Measurements from ENCODE around the gene GTPBP10.

GTPBP10 gene

DNA sequence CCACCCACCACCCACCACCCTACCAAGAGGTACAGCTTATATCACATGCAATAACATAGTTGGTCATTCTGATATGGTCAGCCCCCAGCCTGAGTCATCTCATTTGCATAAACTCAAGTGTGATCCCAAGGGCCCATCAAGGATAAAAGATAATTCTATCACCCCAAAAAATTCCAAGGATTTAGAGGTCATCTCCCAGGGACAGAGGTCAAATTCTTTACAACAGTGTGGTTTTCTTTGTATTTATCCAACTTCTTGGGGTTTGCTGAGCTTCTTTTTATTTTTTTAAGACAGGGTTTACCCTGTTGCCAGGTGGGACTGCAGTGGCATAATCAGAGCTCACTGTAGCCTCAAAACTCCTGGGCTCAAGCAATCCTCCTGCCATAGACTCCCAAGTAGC is 9.4 kb upstream of the GTPBP10 start:
- TF ChIP-seq GATA3 (IDR thresholded peaks at IDR 0.05; ENCODE audit: low read depth, low read length) (no peak), GATA2 (IDR thresholded peaks at IDR 0.05; ENCODE audit: low read depth, low read length) (no peak)

DNA sequence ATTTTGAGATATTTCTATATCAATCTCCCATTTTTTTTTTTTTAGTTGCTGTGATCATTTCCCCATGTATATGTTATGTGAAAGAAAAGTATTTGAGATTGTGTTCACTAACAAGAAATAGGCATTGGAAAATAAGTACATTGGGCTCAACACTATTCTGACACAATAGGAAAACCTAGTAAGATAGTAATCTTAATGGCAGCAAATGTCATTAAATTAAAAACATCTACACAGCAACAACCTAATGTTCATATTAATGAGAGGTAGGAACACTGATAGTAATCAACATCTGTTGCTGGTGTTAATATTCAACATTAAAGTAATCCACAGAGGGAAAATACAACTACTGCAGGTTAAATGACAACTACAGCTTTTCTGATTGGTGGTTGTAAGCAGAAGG is 1.5 kb upstream of the GTPBP10 start:
- no peak for TF ChIP-seq GATA2 (IDR thresholded peaks at IDR 0.05; ENCODE audit: low read depth, low read length)
- peak; percentile 73 for TF ChIP-seq GATA3 (IDR thresholded peaks at IDR 0.05; ENCODE audit: low read depth, low read length)

DNA sequence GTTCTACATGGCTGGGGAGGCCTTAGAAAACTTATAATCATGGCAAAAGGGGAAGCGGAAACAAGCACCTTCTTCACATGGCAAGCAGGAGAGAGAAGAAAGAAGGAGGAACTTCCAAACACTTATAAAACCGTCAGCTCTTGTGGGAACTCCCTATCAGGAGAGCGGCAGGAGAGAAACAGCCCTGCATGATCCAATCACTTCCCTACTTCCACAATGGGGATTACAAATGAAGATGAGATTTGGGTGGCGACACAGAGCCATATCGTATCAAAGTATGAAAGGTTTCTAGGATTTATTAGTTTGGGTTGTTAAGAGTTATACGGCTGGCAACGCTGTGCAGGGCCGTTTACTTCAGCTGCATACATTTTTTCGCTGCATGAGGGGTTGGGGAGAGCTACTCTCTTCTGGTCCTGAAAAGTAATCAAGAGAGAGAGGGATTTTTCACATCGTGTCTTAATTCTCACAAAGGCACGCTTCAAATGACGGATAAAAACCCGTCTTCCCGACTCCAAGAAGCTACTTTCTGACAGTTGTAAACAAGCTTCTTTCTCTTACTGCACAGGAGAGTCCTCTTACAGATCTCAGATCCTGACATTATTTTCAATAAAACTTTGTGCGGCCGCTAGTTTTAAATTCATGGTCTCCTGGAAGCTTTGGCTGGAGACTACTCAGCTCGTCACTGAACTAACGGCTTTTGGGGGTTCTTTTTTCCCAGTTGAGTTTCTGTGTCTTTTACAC is 751 bp upstream of the GTPBP10 start:
- no peak for TF ChIP-seq GATA2 (IDR thresholded peaks at IDR 0.05; ENCODE audit: low read depth, low read length)
- no peak for TF ChIP-seq GATA3 (IDR thresholded peaks at IDR 0.05; ENCODE audit: low read depth, low read length)

DNA sequence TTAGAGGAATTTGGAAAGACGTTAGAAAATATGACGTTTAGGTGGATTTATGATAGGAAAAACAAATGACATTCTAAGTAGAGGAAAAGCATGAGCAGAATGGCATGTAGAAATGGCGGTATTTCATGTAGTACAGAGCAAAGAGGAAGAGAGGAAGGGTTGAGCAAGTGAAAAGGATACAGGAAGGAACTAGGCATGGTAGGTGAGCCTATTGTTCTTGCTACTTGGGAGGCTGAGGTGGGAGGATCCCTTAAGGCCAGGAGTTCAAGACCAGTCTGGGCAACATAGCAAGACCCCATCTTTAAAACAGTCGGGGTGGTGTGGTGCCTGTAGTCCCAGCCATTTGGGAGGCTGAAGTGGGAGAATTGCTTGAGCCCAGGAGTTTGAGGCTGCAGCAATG is 1.2 kb downstream of the GTPBP10 start:
- TF ChIP-seq GATA2 (IDR thresholded peaks at IDR 0.05; ENCODE audit: low read depth, low read length) = no peak
- no peak for TF ChIP-seq GATA3 (IDR thresholded peaks at IDR 0.05; ENCODE audit: low read depth, low read length)

DNA sequence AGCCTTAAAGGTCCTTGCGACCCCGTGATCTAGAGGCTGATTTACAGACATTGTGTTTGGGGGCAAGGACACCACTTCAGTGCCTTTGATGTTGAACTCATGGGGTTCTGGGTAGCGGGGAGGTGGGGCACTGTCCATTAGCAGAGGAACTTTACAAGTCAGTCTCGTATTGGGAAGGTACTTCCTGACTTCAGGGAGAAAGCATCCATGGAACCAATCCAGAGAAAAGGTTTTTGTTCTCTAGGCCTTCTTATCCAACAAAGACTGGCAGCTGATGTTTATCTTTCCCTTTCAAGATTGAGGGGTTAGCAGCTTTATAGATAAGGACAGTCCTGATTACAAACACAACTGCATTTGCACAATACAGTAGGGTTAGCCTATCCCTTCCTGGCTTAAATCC is 2.8 kb downstream of the GTPBP10 start:
- no peak for TF ChIP-seq GATA2 (IDR thresholded peaks at IDR 0.05; ENCODE audit: low read depth, low read length)
- no peak for TF ChIP-seq GATA3 (IDR thresholded peaks at IDR 0.05; ENCODE audit: low read depth, low read length)

DNA sequence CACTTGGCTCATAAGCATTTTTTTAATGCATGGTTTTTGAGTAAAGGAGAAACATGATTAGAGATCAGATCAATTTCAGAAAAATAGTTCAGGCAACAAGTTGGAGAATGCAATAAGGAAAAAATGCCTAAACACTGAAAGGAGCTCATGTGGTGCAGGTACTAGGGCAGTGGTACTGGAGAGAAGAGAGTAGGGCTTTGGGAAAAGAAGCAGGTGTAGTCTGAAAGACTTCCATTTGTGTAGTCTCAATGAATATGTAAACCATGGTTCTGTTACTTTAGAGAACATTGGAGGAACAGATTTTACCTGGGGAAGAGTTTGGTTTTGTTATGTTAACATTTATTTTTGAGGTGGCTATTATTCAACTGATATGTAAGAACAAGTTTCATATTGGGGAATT is 5.5 kb downstream of the GTPBP10 start:
- no peak for TF ChIP-seq GATA3 (IDR thresholded peaks at IDR 0.05; ENCODE audit: low read depth, low read length)
- TF ChIP-seq GATA2 (IDR thresholded peaks at IDR 0.05; ENCODE audit: low read depth, low read length) = no peak

DNA sequence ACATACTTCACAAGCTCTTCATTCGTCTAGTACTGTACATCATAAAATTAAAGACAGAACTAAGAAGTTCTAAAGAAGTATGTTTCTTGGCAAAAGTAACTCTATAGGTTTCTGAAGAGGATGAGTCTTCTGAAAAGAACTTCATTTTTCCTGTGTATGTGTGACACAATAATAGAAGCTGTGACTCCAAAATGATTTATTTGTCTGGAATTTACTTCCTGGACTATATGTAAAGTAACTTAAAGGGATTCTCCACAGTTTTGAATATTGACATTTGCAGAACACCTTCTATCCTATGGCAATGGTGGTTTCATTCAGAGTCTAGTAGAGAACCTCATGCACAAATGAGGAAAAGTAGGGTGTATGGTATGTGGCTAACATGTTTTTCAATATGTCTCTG is 36.9 kb downstream of the GTPBP10 start:
- TF ChIP-seq GATA2 (IDR thresholded peaks at IDR 0.05; ENCODE audit: low read depth, low read length) = no peak
- TF ChIP-seq GATA3 (IDR thresholded peaks at IDR 0.05; ENCODE audit: low read depth, low read length) = no peak

DNA sequence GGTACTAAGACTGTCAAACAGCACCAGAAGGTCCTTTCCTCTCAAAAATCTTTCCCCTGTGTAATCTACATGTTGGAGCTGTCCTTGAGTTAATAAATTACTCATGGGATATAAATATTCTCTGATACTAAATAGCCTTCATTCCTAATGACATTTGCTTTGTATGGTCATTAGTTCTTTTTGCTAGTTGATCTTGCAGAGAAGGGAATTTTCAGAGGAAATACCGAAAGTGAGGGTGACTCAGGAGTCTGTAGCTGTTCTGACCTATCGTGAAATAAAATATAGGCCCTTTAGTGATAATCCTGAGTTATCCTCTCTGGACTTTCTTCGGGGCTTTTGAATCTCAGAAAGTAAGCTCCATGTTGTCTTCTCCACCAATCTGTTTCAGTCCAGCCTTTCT is 37.3 kb downstream of the GTPBP10 start:
- no peak for TF ChIP-seq GATA3 (IDR thresholded peaks at IDR 0.05; ENCODE audit: low read depth, low read length)
- no peak for TF ChIP-seq GATA2 (IDR thresholded peaks at IDR 0.05; ENCODE audit: low read depth, low read length)

DNA sequence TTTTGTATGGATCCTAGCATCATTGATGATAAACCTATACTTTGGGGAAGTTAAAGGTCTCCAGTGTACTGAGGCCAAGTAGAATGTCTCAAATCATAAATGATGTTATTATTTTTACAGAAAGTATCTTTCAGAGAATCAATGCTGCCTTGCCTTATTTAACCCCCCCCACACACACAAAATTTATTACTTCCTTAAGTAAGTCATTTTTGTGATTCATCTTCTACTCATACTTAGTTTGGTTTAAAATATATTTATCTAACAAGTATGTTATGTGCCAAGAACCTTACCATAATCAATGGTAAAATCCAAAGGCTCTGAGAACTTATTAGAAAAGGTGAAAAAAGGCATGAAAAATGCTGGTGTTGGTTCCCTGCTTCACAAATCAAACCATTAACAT is 37.9 kb downstream of the GTPBP10 start:
- no peak for TF ChIP-seq GATA2 (IDR thresholded peaks at IDR 0.05; ENCODE audit: low read depth, low read length)
- TF ChIP-seq GATA3 (IDR thresholded peaks at IDR 0.05; ENCODE audit: low read depth, low read length) = no peak

DNA sequence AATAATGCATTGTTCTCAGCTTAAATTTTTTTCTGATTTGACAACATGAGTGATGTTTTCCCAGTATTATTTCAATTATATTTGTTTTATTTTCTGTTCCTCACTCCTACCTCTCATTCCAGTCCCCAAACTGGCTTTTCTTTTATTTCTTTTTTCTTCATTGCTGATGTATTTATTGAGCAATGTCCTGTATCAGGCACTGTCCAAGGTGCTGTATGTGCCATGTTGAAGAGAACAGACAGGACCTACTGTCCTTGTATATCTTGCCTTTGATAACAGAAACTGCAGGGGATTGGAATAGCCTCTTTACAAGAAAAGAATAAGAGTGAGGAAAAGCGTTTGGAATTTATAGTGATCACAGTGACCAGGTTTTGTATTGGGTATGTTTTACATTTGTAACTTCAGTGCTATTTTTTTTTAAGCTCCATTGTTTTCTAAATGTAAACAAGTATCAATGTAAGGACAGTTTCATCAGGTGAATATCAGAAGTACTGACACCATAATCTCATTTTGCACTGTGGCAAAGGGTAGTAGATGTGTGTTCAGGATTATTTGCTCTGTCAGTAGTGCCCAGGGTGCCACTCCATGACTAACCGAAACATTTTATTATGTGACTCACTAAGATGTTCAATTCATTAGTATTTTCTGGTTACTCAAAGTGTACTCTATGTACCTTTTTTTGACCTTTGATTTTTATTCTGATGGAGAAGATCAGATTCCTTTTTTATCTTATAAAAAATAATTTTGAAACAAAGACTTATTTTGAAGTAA is 41.1 kb downstream of the GTPBP10 start:
- TF ChIP-seq GATA3 (IDR thresholded peaks at IDR 0.05; ENCODE audit: low read depth, low read length) = no peak
- TF ChIP-seq GATA2 (IDR thresholded peaks at IDR 0.05; ENCODE audit: low read depth, low read length) = no peak

DNA sequence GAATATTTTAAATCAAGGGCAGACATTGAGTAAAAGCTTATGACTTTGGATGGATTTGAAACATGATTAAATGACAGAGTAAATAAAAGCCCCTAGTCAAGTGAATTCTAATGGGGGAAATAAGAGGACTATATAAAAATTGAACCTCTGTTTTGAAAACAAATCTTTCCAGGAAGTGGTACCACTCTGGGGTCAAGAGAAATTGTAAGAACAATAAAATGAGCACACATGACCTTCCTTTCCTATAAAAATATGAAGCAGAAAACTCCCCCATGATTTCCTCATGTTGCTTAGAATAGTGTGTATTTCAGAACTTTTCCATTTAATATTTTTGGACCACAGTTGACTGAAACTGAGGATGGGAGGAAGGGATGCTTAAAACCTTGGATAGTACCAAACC is 44.4 kb downstream of the GTPBP10 start:
- TF ChIP-seq GATA2 (IDR thresholded peaks at IDR 0.05; ENCODE audit: low read depth, low read length) (no peak), GATA3 (IDR thresholded peaks at IDR 0.05; ENCODE audit: low read depth, low read length) (no peak)

DNA sequence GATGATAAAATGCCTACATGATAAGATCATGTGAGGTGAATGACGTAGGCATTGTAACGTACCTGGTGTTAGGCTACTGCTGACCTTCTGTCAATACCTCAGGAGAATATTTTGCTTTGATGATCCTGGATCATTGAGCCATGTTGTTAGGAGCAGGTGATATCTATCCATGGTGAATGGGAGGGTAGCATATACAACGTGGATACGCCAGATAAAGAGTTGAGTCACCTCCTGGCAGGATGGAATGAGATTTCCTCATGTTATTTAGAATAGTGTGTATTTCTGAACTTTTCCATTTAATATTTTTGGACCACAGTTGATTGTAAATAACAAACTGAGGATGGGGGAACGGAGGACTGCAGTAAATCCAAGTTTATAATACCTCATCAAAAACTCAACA is 45.0 kb downstream of the GTPBP10 start:
- TF ChIP-seq GATA3 (IDR thresholded peaks at IDR 0.05; ENCODE audit: low read depth, low read length) (no peak), GATA2 (IDR thresholded peaks at IDR 0.05; ENCODE audit: low read depth, low read length) (no peak)

DNA sequence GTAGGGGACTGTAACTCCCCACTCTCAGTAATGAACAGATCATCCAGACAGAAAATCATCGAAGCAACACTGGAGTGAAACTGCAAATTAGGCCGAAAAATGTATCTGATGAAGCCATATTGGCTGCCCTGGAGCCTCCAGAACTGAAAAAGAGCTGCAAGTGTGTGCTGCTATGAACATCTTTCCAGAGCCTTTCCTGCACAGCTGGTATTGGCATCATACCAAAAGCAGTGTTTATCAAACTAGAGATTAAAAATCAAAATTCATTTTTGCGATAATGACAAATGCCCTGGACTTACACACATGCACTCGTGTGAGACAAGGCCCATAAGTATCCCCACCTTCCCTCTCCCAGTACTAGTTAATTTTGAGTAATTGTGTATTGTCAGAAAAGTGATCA is 49.9 kb downstream of the GTPBP10 start:
- TF ChIP-seq GATA2 (IDR thresholded peaks at IDR 0.05; ENCODE audit: low read depth, low read length) (peak; percentile 85), GATA3 (IDR thresholded peaks at IDR 0.05; ENCODE audit: low read depth, low read length) (peak; percentile 44)

DNA sequence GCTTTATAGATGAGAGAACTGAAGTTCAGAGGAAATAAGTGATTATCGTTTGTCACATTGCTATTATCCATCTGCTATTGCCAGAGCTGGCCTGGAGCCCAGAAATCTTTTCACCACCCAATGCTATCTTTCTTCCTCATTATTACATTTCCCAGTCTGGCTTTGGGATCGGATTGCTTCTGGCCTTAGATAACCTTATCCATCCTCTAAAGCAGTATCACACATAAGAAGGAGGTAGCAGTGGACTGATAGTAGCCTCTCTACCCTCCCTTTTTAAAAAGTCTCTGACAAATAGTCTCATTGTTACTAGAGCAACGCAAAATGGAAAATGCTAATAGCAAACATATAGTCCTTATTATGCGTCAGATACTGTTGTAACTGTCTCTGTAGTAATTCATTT is 55.5 kb downstream of the GTPBP10 start:
- TF ChIP-seq GATA3 (IDR thresholded peaks at IDR 0.05; ENCODE audit: low read depth, low read length) = peak; percentile 76
- TF ChIP-seq GATA2 (IDR thresholded peaks at IDR 0.05; ENCODE audit: low read depth, low read length) = peak; percentile 94

DNA sequence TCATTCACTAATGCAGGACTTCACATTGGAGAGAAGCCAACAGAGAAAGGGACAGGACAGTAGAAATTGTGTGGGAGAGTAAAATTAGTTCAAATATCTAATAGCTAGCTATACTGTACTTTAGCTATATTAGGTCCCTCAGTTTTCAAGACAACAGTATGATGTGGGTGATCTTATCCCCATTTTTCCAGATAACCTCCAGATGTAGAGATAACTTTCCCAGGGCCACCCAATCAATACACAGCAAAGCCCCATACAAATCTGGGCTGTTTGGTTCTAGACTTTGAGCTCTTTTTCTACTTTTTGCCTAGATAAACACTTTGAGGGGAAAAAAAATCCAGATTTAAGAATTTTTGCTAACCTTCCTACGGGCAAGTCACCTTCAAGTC is 56.3 kb downstream of the GTPBP10 start:
- peak; percentile 80 for TF ChIP-seq GATA2 (IDR thresholded peaks at IDR 0.05; ENCODE audit: low read depth, low read length)
- TF ChIP-seq GATA3 (IDR thresholded peaks at IDR 0.05; ENCODE audit: low read depth, low read length) = peak; percentile 75

All from SH-SY5Y (cell line).